PFSK-1 (cell line): ENCODE measurements around the gene ELMO1.

Source experiments
- FOXP2 ChIP-seq: optimal IDR thresholded peaks from 2 replicates; pipeline ENCODE3; 2011; ENCODE audit warnings: borderline replicate concordance, control low read depth, inconsistent platforms; ENCODE audit not compliant: insufficient read depth; ENCODE audit errors: extremely low read length, extremely low read depth
- POLR2AphosphoS5 ChIP-seq: IDR thresholded peaks from 2 replicates; pipeline ENCODE4 v1.6.1; 2012; ENCODE audit warnings: low read depth, mild to moderate bottlenecking, control low read depth, low read length, moderate library complexity
- SIN3A ChIP-seq: IDR thresholded peaks from 2 replicates; pipeline ENCODE4 v1.6.1; 2012; ENCODE audit warnings: mild to moderate bottlenecking, low read length, moderate library complexity, borderline replicate concordance; ENCODE audit not compliant: insufficient read depth
- TAF1 ChIP-seq: IDR thresholded peaks from 2 replicates; pipeline ENCODE4 v1.6.1; 2012; ENCODE audit warnings: low read length, control low read depth, borderline replicate concordance; ENCODE audit not compliant: insufficient read depth
- TF ChIP-seq, protein P1 (sequence below), 2 experiments: IDR thresholded peaks; 2 replicates each; pipeline versions ENCODE4 v1.6.1 to v1.8.0; 2011 to 2012; ENCODE audit warnings: low read depth in 2 of 2, low read length in 2 of 2, control low read depth in 1 of 2, inconsistent platforms in 1 of 2, mild to moderate bottlenecking in 1 of 2, moderate library complexity in 1 of 2; ENCODE audit not compliant: insufficient read depth in 1 of 2

The ELMO1 gene

DNA sequence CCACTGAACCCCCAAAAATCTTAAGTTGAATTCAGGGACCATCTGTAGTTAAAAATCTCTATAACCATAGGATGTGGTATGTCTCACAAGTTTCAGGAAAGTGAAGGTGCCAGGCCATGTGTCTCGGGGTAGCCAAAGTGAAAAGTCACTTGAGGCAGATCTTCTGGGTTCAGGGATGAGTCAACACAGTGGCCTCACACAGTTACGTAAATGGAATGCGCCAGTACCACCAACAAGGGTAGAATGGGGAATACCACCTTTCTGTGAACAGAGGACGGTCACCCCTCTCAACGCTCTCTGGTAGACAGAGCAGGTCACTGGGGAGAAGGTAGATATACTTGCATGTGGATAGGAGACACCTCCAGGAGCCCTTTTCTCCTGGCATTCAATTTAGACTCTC lies 71.4 kb downstream of the ELMO1 start:
- TF ChIP-seq SIN3A: no peak
- no peak for TF ChIP-seq FOXP2
- TF ChIP-seq, protein P1, sequence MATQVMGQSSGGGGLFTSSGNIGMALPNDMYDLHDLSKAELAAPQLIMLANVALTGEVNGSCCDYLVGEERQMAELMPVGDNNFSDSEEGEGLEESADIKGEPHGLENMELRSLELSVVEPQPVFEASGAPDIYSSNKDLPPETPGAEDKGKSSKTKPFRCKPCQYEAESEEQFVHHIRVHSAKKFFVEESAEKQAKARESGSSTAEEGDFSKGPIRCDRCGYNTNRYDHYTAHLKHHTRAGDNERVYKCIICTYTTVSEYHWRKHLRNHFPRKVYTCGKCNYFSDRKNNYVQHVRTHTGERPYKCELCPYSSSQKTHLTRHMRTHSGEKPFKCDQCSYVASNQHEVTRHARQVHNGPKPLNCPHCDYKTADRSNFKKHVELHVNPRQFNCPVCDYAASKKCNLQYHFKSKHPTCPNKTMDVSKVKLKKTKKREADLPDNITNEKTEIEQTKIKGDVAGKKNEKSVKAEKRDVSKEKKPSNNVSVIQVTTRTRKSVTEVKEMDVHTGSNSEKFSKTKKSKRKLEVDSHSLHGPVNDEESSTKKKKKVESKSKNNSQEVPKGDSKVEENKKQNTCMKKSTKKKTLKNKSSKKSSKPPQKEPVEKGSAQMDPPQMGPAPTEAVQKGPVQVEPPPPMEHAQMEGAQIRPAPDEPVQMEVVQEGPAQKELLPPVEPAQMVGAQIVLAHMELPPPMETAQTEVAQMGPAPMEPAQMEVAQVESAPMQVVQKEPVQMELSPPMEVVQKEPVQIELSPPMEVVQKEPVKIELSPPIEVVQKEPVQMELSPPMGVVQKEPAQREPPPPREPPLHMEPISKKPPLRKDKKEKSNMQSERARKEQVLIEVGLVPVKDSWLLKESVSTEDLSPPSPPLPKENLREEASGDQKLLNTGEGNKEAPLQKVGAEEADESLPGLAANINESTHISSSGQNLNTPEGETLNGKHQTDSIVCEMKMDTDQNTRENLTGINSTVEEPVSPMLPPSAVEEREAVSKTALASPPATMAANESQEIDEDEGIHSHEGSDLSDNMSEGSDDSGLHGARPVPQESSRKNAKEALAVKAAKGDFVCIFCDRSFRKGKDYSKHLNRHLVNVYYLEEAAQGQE (IDR thresholded peaks at IDR 0.05; ENCODE audit: insufficient read depth in 1 of 2, low read depth in 2 of 2, low read length in 2 of 2): no peak
- TF ChIP-seq POLR2AphosphoS5: no peak
- no peak for TF ChIP-seq TAF1

DNA sequence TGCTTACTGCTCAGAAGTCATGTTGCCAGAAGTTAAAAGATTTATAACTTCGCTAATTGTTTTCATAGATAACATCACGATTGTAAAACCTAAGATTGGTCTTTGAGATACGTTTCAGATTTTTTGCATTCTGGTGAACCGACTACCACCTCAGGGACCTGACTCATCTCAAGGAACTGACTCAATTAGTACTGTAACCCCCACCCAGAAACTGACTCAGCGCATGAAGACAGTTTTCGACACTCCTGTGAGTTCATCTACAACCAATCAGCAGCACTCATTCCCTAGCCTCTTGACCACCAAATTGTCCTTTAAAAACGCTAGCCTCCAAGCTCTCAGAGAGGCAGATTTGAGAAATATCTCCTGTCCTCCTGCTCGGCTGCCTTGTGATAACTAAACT lies 72.3 kb downstream of the ELMO1 start:
- TF ChIP-seq SIN3A: no peak
- TF ChIP-seq TAF1: no peak
- no peak for TF ChIP-seq FOXP2
- TF ChIP-seq, protein P1 (IDR thresholded peaks at IDR 0.05; ENCODE audit: insufficient read depth in 1 of 2, low read depth in 2 of 2, low read length in 2 of 2): no peak
- TF ChIP-seq POLR2AphosphoS5: no peak

DNA sequence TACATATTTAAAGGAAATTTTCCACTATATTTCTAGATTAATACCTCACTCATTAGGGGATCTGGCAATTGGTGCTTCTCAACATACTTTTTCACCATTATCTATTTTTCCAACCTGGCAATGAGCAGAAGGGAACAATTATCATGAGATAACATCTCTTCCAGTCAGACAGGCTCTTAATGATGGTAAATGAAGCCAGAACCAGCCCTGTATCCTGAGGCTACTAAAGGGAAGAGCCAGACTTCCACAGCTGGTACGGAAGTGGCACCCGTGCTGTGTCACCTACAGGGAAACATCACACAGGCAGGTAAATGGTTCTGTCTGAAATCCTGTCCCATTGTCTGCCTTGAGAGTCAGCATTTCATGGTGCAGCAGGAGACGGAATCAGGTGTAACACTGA lies 75.9 kb downstream of the ELMO1 start:
- TF ChIP-seq, protein P1 (IDR thresholded peaks at IDR 0.05; ENCODE audit: insufficient read depth in 1 of 2, low read depth in 2 of 2, low read length in 2 of 2): no peak
- TF ChIP-seq FOXP2 (no peak), POLR2AphosphoS5 (no peak)

DNA sequence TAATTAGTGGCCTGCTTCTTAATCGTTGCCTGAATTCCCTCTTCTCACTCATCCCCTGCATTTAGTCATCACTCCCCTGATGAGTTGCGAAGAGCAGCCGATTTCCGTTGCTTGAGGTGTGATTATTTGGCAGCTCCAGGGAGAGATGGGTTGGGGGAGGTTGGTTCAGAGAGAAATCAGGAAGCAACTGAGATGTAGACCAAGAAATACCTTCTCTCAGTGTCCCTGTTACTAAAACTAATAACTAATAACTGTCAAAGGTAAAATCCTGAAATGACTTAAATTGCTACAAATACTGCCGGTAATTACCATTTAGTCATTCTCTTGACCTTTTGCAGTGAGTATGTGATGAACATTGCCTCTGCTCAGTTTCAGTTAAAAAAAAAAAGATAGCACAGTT lies 76.9 kb downstream of the ELMO1 start:
- TF ChIP-seq FOXP2: no peak
- TF ChIP-seq SIN3A: no peak
- TF ChIP-seq, protein P1 (IDR thresholded peaks at IDR 0.05; ENCODE audit: insufficient read depth in 1 of 2, low read depth in 2 of 2, low read length in 2 of 2): no peak
- TF ChIP-seq POLR2AphosphoS5: no peak

DNA sequence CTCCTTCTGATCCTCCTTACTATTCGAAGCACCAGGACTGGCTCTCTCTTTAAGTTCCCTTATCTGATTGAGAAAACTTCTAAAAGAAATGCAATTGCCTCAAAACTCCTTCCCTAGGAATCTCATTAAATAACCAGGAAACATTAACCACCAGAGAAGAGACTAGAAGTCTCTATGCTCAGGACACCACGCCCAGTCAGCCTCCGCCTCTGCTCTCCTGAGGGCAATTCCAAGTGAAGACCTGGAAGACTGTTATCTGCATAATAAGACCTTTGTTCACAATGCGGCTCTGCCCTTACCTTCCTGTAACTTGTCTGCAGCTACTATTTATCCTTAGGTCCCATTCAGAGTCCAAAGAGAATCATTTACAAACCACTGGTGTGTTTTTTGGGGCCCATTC lies 78.8 kb downstream of the ELMO1 start:
- TF ChIP-seq SIN3A (no peak), FOXP2 (no peak), POLR2AphosphoS5 (no peak), TAF1 (no peak)
- TF ChIP-seq, protein P1 (IDR thresholded peaks at IDR 0.05; ENCODE audit: insufficient read depth in 1 of 2, low read depth in 2 of 2, low read length in 2 of 2): no peak
